BLaER1 (cell line): ENCODE results near the gene LRIG3.

ENCODE experiments used
- H3K27ac ChIP-seq: shearing (Covaris generic); formaldehyde crosslinking; 2 replicates; pipeline ENCODE4 v1.8.1; 2022
- H3K27me3 ChIP-seq: shearing (Covaris generic); formaldehyde crosslinking; 2 replicates; pipeline ENCODE4 v1.8.1; 2022
- H3K36me3 ChIP-seq: shearing (Covaris generic); formaldehyde crosslinking; 2 replicates; pipeline ENCODE4 v1.8.1; 2022
- H3K4me1 ChIP-seq: shearing (Covaris generic); formaldehyde crosslinking; 2 replicates; pipeline ENCODE4 v1.8.1; 2022
- H3K4me2 ChIP-seq: shearing (Covaris generic); formaldehyde crosslinking; 2 replicates; pipeline ENCODE4 v1.8.1; 2022
- H3K4me3 ChIP-seq: shearing (Covaris generic); formaldehyde crosslinking; 2 replicates; pipeline ENCODE4 v1.8.1; 2022
- H3K9ac ChIP-seq: shearing (Covaris generic); formaldehyde crosslinking; 2 replicates; pipeline ENCODE4 v1.8.1; 2022
- H3K9me3 ChIP-seq: shearing (Covaris generic); formaldehyde crosslinking; 2 replicates; pipeline ENCODE4 v1.8.1; 2022
- H4K20me1 ChIP-seq: shearing (Covaris generic); formaldehyde crosslinking; 2 replicates; pipeline ENCODE4 v1.8.1; 2022
- Cebpa-rat ChIP-seq: shearing (Covaris generic); IDR thresholded peaks from 2 replicates; pipeline ENCODE4 v1.8.1; 2022

LRIG3 gene

DNA sequence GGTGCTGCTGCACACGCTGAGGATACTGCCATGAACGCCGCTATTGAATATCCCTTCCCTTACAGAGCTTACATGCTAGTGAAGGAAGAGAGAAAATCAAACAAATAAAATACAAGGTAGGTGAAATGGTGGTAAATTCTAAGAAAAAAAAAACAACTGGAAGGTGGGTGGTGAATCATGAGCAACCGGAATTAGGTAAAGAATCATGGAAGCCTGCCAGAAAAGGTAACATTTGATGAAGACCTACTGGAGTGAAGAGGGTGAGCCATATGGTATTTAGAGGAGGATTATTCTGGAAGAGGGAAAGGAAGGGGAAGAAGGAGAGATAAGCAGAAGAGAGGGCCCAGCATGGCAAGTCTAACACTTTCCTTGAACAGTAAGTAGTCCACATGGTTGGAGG is 76.1 kb downstream of the LRIG3 start:
- Histone ChIP-seq H3K27ac (no peak overlapping the region), H3K4me2 (no peak overlapping the region), H3K36me3 (no peaks in the 10 kb centered on the region), H3K4me3 (no peak overlapping the region), H3K27me3 (no peaks in the 10 kb centered on the region), H3K4me1 (no peaks in the 10 kb centered on the region), H3K9ac (no peak overlapping the region), H4K20me1 (no peaks in the 10 kb centered on the region), H3K9me3 (peaks cover under 1% of the 10 kb centered on the region; the same call in 1 of the 2 replicates)
- no peak for TF ChIP-seq Cebpa-rat

DNA sequence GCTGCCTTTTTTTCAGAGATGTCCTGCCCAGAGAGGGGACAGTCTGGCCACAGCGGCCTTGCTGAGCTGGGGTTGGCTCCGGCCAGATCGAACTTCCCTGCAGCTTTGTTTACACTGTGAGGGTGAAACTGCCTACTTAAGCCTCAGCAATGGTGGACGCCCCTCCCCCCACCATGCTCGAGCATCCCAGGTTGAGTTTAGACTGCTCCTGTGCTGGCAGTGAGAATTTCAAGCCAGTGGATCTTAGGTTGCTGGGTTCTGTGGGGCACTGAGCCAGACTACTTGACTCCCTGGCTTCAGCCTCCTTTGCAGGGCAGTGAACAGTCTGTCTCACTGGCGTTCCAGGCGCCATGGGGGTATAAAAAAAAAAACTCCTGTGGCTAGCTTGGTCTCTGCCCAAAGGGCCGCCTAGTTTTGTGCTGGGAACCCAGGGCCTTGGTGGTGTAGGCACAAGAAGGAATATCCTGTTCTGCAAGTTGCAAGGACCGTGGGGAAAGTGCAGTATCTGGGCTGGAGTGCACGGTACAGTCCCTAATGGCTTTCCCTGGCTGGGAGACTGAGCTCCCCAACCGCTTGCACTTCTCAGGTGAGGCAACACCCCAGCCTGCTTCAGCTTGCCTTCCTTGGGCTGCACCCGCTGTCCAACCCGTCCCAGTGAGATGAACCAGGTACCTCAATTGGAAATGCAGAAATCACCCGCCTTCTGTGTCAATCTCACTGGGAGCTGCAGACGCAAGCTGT is 79.1 kb downstream of the LRIG3 start:
- Histone ChIP-seq H3K4me1 (no peaks in the 10 kb centered on the region), H4K20me1 (no peaks in the 10 kb centered on the region), H3K36me3 (no peaks in the 10 kb centered on the region), H3K4me3 (no peak overlapping the region), H3K27ac (no peak overlapping the region), H3K9ac (no peak overlapping the region), H3K27me3 (no peaks in the 10 kb centered on the region), H3K4me2 (no peak overlapping the region), H3K9me3 (peaks cover 3% of the 10 kb centered on the region; the same call in 1 of the 2 replicates)
- no peak for TF ChIP-seq Cebpa-rat

DNA sequence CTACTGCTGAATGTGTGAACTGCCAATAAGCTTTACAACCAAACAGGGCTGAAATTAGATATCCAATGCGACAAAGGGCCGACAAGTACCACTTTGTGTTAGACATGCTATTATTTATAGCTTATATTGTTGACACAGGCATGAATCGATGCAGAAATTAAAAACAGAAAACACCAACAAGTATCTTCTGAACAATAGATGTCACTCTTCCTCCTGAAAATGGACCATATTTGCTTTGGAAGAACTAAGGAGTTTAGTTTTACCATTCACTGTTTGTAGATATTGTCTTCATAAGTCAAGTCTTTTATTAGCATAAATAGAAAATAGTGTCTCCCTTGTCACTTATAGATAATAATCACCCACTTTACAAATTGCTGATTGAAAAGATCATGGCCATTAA is 86.5 kb downstream of the LRIG3 start:
- H3K36me3 ChIP-seq = no peaks in the 10 kb centered on the region
- no peaks in the 10 kb centered on the region for H3K27me3 ChIP-seq
- no peak overlapping the region for H3K9ac ChIP-seq
- no peak for TF ChIP-seq Cebpa-rat
- H3K4me2 ChIP-seq = no peak overlapping the region
- no peaks in the 10 kb centered on the region for H4K20me1 ChIP-seq
- no peaks in the 10 kb centered on the region for H3K4me1 ChIP-seq
- no peaks in the 10 kb centered on the region for H3K9me3 ChIP-seq
- H3K4me3 ChIP-seq = no peak overlapping the region
- no peak overlapping the region for H3K27ac ChIP-seq

- Histone ChIP-seq H3K4me1 (no peaks in the 10 kb centered on the region), H3K9ac (no peak overlapping the region), H3K9me3 (no peaks in the 10 kb centered on the region), H3K27me3 (no peaks in the 10 kb centered on the region), H3K36me3 (no peaks in the 10 kb centered on the region), H3K4me2 (no peak overlapping the region), H3K27ac (no peak overlapping the region), H4K20me1 (no peaks in the 10 kb centered on the region), H3K4me3 (no peak overlapping the region)
- no peak for TF ChIP-seq Cebpa-rat
Observed at GRCh38 chr12:58832920-58833319, 87.4 kb downstream of the LRIG3 start.
